ENCODE data around the gene ZCCHC3. TPM values are rescaled to one million over a fixed set of nuclear protein-coding genes. Genes with fewer than 3 reads are reported as not detected.

ZCCHC3 gene
- total RNA-seq, 1 donor from 2014 or later: 15.6 TPM

- intact Hi-C loops (cut with DNase I): loop anchor here (5.0 kb wide), 2 partner anchors 193 to 303 kb away; partner anchors contain the start of genes CSNK2A1 and SRXN1
- H3K4me1 ChIP-seq: peaks cover 0 to 6% of the 10 kb centered on the region in 2 donors
- peaks cover 0 to 5% of the 10 kb centered on the region in 2 donors for H3K36me3 ChIP-seq
- no peak overlapping the region for H3K4me3 ChIP-seq
- H3K9me3 ChIP-seq: no peaks in the 10 kb centered on the region
- H3K27ac ChIP-seq: no peak overlapping the region
- TF ChIP-seq CTCF (IDR thresholded peaks at IDR 0.05): no peak
- no peaks in the 10 kb centered on the region for H3K27me3 ChIP-seq
- no peak for DNase-seq (ENCODE audit: low spot score in 2 of 2)
Measured at GRCh38 chr20:348972-349841, 51.8 kb downstream of the ZCCHC3 start.

Other genes with a start within 250 kb of the ZCCHC3 start
- gene DEFB125, start 209.9 kb upstream of the ZCCHC3 start, total RNA-seq: not detected
- not detected for gene DEFB126, start 155.0 kb upstream of the ZCCHC3 start, total RNA-seq
- not detected for gene DEFB127, start 140.1 kb upstream of the ZCCHC3 start, total RNA-seq
- not detected for gene DEFB128, start 107.9 kb upstream of the ZCCHC3 start, total RNA-seq
- gene DEFB129, start 70.3 kb upstream of the ZCCHC3 start, total RNA-seq: not detected
- gene DEFB132, start 39.8 kb upstream of the ZCCHC3 start, total RNA-seq: 0.32 TPM
- gene C20orf96, start 6.8 kb upstream of the ZCCHC3 start, total RNA-seq: 0.32 TPM
- gene SOX12, start 28.0 kb downstream of the ZCCHC3 start, total RNA-seq: 6.2 TPM
- gene NRSN2, start 49.5 kb downstream of the ZCCHC3 start, total RNA-seq: 24.5 TPM
- gene TRIB3, start 83.2 kb downstream of the ZCCHC3 start, total RNA-seq: not detected
- 123 TPM for gene RBCK1, start 110.7 kb downstream of the ZCCHC3 start, total RNA-seq
- 32.5 TPM for gene TBC1D20, start 165.0 kb downstream of the ZCCHC3 start, total RNA-seq
- 74.1 TPM for gene CSNK2A1, start 246.2 kb downstream of the ZCCHC3 start, total RNA-seq